HL-60 (cell line): Measurements from ENCODE around the gene NPFF.

ENCODE experiments used
- DNase-seq, 2 experiments: peaks; one replicate each; pipeline ENCODE4 v3.0.0-alpha.2; 2010 to 2020; ENCODE audit warnings: low read depth in 1 of 2, low spot score in 1 of 2
- H3K27ac ChIP-seq: fragments of 250-450 bp; sonication (Bioruptor Pico); replicated peaks from 2 replicates; pipeline ENCODE4 v1.5.1; 2020; ENCODE audit warnings: mild to moderate bottlenecking, moderate library complexity
- H3K27me3 ChIP-seq: fragments of 250-450 bp; sonication (Bioruptor Pico); 2 replicates; pipeline ENCODE4 v1.5.1; 2021; ENCODE audit warnings: mild to moderate bottlenecking, moderate library complexity; ENCODE audit not compliant: insufficient read depth, poor library complexity, severe bottlenecking
- H3K4me3 ChIP-seq: replicated peaks from 2 replicates; pipeline ENCODE4 v1.5.1; 2011; ENCODE audit warnings: mild to moderate bottlenecking, control low read depth, low read length; ENCODE audit not compliant: insufficient read depth
- GABPA ChIP-seq: IDR thresholded peaks from 2 replicates; pipeline ENCODE4 v1.6.1; 2012; ENCODE audit warnings: low read depth
- POLR2AphosphoS5 ChIP-seq: IDR thresholded peaks from 2 replicates; pipeline ENCODE4 v1.6.1; 2012; ENCODE audit warnings: low read depth
- SPI1 ChIP-seq: IDR thresholded peaks from 2 replicates; pipeline ENCODE4 v1.6.1; 2012; ENCODE audit warnings: low read depth, mild to moderate bottlenecking, borderline replicate concordance
- TF ChIP-seq, protein P1 (sequence below): IDR thresholded peaks from one replicate; pipeline ENCODE4 v1.5.1; 2011; ENCODE audit warnings: low read length, control low read depth, inconsistent platforms; ENCODE audit not compliant: insufficient read depth
- TF ChIP-seq, protein P2 (sequence below): IDR thresholded peaks from 2 replicates; pipeline ENCODE4 v1.6.1; 2012; ENCODE audit warnings: low read depth; ENCODE audit not compliant: insufficient replicate concordance

The NPFF gene

DNA sequence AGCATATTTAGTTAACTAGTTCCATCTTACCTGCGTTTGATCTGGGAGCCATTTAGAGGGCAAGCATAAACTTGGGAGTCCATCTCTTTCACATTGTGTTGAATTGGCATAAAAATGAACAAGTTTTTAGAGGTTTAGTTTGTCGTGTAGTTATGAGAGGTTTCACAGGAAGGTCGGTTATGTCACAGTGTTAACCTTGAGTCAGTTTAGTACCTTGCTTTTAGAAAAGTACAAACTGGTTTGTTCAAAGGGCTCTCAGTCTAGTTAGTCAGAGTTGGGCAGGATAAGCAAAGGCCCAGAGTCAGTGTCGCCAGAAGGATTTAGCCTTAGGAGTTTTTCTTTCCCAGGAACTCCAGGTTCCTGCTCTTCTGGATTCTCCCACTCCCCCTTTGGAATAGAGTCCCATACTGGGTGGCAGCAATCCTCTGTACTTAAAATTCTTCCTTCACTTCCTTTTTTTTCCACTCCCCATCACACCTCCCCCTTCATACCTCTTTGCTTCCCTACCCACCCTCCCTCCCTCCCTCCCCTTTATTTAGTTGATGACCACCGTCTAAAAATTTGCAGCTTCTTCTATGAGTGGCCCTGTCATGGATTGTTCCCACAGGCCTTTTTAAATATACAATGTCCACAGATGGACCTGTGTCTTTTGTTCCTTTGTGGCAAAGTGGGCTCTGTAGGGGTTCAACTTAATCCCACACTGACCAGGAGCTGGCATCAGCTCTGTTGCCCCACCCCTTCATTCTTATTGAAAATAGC lies 43.3 kb downstream of the NPFF start:
- no peak overlapping the region for H3K4me3 ChIP-seq
- H3K27ac ChIP-seq, result no peak overlapping the region
- TF ChIP-seq SPI1 (peak; percentile 19; the same call in 1 of the 2 replicates), GABPA (no peak)
- TF ChIP-seq, protein P1, sequence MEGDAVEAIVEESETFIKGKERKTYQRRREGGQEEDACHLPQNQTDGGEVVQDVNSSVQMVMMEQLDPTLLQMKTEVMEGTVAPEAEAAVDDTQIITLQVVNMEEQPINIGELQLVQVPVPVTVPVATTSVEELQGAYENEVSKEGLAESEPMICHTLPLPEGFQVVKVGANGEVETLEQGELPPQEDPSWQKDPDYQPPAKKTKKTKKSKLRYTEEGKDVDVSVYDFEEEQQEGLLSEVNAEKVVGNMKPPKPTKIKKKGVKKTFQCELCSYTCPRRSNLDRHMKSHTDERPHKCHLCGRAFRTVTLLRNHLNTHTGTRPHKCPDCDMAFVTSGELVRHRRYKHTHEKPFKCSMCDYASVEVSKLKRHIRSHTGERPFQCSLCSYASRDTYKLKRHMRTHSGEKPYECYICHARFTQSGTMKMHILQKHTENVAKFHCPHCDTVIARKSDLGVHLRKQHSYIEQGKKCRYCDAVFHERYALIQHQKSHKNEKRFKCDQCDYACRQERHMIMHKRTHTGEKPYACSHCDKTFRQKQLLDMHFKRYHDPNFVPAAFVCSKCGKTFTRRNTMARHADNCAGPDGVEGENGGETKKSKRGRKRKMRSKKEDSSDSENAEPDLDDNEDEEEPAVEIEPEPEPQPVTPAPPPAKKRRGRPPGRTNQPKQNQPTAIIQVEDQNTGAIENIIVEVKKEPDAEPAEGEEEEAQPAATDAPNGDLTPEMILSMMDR, result no peak
- no peaks in the 10 kb centered on the region for H3K27me3 ChIP-seq
- no peak for DNase-seq

DNA sequence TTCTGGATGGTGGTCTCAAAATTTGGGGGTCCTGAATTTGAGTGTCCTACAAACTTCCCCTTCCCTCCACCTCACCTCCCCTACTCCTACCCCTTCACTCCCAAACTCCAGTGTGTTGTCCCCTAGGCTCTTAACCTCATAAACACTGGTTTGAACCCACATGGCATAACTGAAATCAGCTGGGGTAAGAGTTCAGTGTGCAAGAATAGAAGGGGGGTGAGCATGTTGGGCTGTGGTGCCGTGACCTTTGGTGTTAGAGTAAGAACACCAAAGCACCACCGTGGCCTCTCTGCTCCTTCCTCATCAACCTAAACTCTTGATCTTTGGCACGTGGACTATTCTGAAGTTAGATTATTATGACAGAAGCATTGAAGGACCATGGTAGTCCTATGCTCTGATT lies 44.3 kb downstream of the NPFF start:
- H3K27ac ChIP-seq, result no peak overlapping the region
- no peak for DNase-seq
- TF ChIP-seq SPI1 (no peak), GABPA (no peak), POLR2AphosphoS5 (no peak)
- TF ChIP-seq, protein P1, result no peak
- TF ChIP-seq, protein P2, sequence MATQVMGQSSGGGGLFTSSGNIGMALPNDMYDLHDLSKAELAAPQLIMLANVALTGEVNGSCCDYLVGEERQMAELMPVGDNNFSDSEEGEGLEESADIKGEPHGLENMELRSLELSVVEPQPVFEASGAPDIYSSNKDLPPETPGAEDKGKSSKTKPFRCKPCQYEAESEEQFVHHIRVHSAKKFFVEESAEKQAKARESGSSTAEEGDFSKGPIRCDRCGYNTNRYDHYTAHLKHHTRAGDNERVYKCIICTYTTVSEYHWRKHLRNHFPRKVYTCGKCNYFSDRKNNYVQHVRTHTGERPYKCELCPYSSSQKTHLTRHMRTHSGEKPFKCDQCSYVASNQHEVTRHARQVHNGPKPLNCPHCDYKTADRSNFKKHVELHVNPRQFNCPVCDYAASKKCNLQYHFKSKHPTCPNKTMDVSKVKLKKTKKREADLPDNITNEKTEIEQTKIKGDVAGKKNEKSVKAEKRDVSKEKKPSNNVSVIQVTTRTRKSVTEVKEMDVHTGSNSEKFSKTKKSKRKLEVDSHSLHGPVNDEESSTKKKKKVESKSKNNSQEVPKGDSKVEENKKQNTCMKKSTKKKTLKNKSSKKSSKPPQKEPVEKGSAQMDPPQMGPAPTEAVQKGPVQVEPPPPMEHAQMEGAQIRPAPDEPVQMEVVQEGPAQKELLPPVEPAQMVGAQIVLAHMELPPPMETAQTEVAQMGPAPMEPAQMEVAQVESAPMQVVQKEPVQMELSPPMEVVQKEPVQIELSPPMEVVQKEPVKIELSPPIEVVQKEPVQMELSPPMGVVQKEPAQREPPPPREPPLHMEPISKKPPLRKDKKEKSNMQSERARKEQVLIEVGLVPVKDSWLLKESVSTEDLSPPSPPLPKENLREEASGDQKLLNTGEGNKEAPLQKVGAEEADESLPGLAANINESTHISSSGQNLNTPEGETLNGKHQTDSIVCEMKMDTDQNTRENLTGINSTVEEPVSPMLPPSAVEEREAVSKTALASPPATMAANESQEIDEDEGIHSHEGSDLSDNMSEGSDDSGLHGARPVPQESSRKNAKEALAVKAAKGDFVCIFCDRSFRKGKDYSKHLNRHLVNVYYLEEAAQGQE, result no peak
- H3K27me3 ChIP-seq, result no peaks in the 10 kb centered on the region
- H3K4me3 ChIP-seq, result no peak overlapping the region

DNA sequence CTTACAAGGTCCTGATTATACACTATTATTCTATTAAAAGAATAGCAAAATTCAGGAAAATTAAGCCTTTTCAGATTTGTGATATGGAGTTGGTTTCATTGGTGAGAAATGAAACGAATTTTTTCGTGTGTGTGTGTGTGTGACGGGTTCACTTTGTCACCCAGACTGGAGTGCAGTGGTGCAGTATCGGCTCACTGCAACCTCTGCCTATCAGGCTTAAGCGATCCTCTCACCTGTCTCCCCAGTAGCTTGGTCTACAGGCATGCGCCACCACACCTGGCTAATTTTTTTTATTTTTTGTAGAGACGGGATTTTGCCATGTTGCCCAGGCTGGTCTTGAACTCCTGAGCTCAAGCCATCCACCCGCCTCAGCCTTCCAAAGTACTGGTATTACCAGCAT lies 45.7 kb downstream of the NPFF start:
- no peak overlapping the region for H3K27ac ChIP-seq
- no peak for TF ChIP-seq SPI1
- H3K4me3 ChIP-seq, result no peak overlapping the region
- H3K27me3 ChIP-seq, result no peaks in the 10 kb centered on the region
- DNase-seq, result no peak

DNA sequence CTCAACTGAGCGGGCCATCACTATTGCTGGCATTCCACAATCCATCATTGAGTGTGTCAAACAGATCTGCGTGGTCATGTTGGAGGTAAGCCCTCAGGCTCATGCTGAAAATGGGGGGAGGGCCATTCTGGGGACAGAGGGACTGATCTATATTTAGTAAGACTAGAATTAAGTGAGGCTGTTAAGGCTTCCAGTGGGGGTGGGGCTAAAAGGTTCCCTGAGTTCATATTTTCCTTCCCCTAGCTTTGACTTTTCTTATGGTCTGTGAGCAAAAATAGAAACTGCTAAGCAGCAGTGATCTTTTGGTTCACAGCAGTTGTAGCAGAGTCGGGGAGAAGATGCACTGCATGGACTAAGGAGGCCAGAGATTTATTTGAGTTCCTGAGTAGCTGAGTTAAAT lies 46.2 kb downstream of the NPFF start:
- TF ChIP-seq SPI1 (no peak), GABPA (no peak), POLR2AphosphoS5 (no peak)
- TF ChIP-seq, protein P2, result no peak
- TF ChIP-seq, protein P1, result no peak
- no peak overlapping the region for H3K4me3 ChIP-seq
- DNase-seq, result no peak
- H3K27me3 ChIP-seq, result no peaks in the 10 kb centered on the region
- H3K27ac ChIP-seq, result no peak overlapping the region
